Colon (tissue), 2 donors: Measurements from ENCODE around the gene RAF1.

Experiments
- FAIRE-seq: peaks from 2 replicates; lab custom pipeline; 2012; peaks lifted over from hg19 to GRCh38; lab: Jason Lieb, UNC
- donor health status: control.
- donor health status: control.

RAF1 gene

DNA sequence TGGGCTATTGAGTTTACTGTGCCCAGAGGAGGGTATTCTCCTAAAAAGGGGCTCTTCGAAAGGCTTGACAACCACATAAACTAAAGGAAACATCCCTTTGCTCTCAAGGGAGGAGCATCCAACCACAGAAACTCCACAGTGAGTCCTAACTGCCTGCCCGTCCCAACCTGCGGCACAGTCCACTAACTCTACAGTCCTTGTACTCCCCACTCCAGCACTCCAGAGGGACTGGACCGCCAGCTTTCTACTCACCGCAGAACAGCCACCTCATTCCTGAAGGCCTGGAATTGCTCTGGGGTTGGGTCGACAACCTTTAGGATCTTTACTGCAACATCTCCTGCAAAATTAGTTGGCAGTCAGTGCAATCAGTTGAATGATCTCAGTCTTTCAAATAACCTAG is 72.5 kb downstream of the RAF1 start:
- no peak for FAIRE-seq

- FAIRE-seq = no peak
These were observed 73.8 kb downstream of the RAF1 start for GRCh38 chr3:12590096-12590495.

DNA sequence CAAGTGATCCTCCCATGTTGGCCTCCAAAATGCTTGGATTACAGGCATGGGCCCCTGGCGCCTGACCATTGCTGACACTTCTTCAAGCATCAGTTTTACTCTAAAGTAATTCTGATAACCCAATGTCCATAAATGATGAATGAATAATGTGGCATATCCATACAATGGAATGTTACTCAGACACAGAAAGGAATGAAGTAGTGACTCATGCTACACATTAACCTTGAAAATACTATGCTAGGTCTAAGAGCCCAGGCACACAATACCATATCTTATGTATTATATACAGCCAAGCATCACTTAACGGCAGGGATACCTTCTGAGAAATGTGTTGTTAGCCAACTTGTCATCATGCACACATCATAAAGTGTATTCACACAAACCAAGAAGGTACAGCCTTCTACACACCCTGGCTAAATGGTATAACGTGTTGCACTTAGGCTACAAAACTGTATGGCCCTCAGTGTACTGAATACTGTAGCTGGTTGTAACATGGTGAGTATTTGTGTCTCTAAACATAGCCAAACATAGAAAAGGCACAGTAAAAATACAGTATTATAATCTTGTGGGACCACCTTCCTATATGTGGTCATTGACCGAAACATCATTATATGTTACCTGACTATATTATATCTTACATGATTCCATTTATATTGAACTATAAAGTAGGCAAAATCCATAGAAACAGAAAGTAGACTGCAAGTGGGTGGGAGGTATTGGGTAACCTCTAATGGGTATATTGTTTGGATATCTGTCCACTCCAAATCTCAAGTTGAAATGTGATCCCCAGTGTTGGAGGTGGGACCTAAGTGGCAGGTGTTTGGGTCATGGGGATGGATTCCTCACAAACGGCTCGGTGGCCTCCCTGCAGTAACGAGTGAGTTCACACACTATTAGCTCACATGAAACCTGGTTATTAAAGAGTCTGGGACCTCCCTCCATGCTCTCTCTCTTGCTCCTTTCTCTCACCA is 75.6 kb downstream of the RAF1 start:
- FAIRE-seq = no peak

GRCh38 chr3:12586403-12586802 is 77.5 kb downstream of the RAF1 start:
- no peak for FAIRE-seq

- no peak for FAIRE-seq
These were observed 77.9 kb downstream of the RAF1 start for GRCh38 chr3:12585970-12586369.

- FAIRE-seq = no peak
These were observed 78.7 kb downstream of the RAF1 start for GRCh38 chr3:12585181-12585580.

- FAIRE-seq = no peak
These were observed 79.8 kb downstream of the RAF1 start for GRCh38 chr3:12584083-12584482.

DNA sequence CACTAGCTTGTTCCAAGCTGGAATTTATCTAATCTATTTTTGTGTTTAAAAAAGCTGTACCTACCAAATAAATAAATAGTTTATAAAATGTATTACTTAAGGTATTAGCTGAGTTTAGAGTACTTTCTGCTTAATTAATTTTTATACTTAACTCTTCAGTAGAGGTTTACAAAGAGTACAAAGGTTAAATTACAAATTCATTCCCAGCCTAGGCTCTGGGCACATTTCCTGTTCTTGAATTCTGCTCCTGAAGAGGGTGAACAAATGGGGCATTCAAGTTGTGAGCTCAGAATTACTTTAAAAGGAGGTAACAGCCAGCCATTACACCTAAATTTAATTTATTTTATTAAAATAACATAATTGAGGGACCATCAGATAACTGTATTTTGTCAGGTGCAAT is 80.6 kb downstream of the RAF1 start:
- FAIRE-seq = no peak

- FAIRE-seq = no peak
These were observed 81.2 kb downstream of the RAF1 start for GRCh38 chr3:12582730-12583129.

DNA sequence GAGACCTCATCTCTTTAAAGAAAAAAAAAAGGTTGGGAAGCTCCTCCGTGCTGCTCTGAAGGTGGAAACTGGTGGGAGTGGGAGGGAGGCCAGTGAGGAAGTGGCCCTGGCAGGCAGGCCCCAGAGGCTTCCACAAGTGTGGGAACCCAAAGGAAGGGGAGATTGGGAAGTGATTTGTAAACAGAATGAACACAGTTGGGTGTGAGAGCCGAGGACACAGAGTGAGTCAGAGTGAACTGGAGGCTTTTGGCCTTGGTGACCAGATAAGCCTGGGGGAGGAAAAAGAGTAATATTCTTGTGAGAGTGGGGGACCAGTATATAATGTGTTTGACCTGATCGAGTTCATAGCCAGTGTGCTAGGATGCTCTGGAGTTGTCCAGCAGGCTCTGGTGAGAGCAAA is 84.0 kb downstream of the RAF1 start:
- no peak for FAIRE-seq

GRCh38 chr3:12579456-12579855 is 84.5 kb downstream of the RAF1 start:
- no peak for FAIRE-seq

DNA sequence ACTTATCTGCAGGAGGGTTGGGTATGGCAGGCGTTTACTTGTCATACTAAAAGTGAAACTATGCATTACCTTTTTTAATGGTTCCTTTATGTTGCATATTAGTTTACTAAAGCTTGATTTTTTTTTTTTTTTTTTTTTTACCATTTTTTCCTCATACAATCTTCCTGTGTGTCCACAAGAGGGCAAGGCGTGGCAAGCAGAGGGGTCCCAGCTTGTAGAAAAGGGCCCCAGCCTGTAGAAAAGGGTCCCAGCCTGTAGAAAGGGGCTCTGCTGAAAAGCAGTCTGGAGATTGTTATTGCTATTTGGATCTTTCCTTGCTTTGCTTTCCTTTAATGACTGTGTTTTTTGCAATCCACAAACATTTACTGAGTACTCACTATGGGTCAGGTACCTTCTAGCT is 85.2 kb downstream of the RAF1 start:
- no peak for FAIRE-seq

DNA sequence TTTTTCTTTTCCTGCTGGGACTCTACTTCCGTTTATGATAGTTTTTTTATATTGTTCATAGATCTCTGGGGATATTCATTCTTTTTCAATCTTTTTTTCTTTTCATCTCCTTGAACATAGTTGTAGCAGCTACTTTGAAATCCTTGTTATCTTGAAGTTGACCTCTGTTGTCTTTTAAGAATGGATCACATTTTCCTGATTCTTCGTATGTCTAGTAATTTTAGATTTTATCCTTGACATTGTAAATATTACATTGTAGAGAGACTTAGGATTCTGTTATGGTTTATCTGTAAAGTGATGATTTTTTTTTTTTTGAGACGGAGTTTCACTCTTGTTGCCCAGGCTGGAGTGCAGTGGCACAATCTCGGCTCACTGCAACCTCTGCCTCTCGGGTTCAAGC is 86.5 kb downstream of the RAF1 start:
- FAIRE-seq = no peak

GRCh38 chr3:12574661-12575060 is 89.3 kb downstream of the RAF1 start:
- FAIRE-seq = no peak

DNA sequence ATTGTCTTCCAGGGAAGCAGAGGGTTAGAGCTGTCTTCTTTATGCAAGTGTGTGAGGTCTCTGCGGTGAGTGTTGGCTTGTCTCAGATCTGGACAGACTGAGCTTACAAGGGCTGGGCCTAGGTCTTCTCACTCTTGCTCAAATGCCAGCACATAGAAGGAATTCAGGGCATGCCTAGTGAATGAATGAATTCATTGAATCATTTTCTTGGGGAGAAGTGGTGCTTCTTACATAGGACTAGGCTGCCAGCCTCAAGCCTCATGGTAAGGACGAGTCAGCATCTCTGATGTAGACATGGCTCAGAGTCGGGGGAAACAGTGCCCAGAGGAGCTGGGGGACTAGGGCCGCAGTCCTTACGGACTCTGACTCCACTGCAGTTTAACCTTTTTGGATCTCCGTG is 89.8 kb downstream of the RAF1 start:
- FAIRE-seq = no peak

- FAIRE-seq = no peak
These were observed 91.9 kb downstream of the RAF1 start for GRCh38 chr3:12571986-12572385.

DNA sequence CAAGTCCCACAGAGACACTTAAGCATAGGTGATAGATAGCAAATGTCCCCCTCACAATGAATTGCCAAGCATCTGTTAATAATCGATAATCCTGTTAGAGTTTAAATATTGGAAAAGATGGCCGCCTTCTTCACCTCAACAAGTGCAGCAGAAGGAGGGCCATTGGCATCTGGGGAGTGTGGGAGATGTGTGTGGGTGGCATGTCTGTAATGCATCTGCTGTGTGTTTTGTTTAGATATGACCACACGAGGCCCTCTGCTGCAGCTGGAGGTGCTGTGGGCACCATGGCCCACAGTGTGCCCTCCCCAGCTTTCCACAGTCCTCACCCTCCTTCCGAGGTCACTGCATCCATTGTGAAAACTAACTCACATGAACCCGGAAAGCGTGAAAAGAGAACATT is 94.1 kb downstream of the RAF1 start:
- no peak for FAIRE-seq

DNA sequence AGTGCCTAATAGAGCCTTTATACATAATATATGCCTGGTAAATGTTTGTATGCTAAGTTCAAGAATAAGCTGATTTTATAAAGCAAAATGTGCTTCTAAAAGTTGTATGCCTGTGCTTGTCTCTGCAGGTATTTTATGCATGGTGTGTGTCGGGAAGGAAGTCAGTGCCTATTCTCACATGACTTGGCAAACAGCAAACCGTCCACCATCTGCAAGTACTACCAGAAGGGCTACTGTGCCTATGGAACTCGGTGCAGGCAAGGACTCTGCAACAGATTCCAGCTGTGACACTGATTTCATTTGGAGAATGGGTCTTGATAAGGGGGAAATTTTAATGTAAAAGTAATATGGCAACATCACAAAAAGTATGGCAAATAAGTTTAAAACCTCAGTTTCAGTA is 95.2 kb downstream of the RAF1 start:
- FAIRE-seq = no peak

DNA sequence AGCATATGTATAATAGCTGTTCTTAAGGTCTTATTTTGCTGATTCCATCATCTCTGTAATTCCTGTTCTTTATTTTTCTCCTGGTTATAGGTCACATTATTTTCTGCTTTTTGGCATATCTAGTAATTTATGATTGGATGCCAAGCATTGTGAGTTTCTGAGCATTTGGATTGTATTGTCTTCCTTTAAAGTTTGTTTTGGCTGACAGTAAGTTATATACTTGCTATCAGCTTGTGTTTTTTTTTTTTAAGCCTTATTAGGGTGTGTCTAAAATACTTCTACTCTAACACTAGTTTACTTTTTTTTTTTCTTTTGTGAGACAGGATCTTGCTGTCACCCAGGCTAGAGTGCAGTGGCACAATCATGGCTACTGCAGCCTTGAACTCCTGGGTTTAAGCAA is 96.9 kb downstream of the RAF1 start:
- no peak for FAIRE-seq

DNA sequence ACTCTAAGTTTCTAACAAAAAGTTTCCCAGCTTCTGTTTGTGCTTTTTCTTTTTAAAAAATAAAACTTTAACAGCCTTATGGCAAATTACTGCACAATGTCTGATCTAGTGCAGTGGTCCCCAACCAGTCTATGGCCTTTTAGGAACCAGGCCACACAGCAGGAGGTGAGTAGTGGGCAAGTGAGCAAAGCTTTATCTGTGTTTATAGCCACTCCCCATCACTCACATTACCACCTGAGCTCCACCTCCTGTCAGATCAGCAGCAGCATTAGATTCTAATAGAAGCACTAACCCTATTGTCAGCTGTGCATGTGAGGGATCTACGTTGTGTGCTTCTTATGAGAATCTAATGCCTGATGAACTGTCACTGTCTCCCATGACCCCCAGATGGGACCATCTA is 101.5 kb downstream of the RAF1 start:
- FAIRE-seq = no peak

GRCh38 chr3:12561397-12561796 is 102.5 kb downstream of the RAF1 start:
- no peak for FAIRE-seq

- no peak for FAIRE-seq
These were observed 103.3 kb downstream of the RAF1 start for GRCh38 chr3:12560505-12561190.

GRCh38 chr3:12559520-12559919 is 104.4 kb downstream of the RAF1 start:
- no peak for FAIRE-seq

DNA sequence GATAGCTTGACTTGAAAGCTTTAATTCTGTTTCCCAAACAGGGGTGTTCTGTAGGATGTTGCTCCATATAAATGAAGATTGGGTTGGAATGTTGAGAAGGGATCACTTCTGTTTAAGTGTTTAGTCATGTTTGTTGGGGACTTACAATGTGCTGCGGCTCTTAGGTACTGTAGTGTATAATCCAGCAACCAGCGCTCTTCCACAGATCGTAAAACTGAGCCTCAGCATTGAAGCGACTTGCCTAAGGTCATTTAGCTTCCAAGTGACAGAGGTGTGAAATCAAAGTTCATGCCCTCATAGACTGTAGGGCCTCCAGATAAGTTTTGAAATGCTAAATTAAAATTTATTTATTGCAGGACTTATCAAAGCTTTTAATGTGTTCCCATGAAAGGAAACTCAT is 105.2 kb downstream of the RAF1 start:
- FAIRE-seq = no peak
